ENCODE data around the gene WDR72.

WDR72 gene

GRCh38 chr15:53473435-53473834, 286.0 kb downstream of the WDR72 start:
- H3K4me3 ChIP-seq (ENCODE audit: low read length): no peak overlapping the region
- DNase-seq (ENCODE audit: low read depth): no peak
- TF ChIP-seq CTCF (IDR thresholded peaks at IDR 0.05; ENCODE audit: insufficient read depth, low read depth, low read length, missing control alignments): no peak

GRCh38 chr15:53472883-53473282, 286.6 kb downstream of the WDR72 start:
- DNase-seq (ENCODE audit: low read depth): no peak
- TF ChIP-seq CTCF (IDR thresholded peaks at IDR 0.05; ENCODE audit: insufficient read depth, low read depth, low read length, missing control alignments): no peak
- no peak overlapping the region for H3K4me3 ChIP-seq (ENCODE audit: low read length)

- no peak for TF ChIP-seq CTCF (IDR thresholded peaks at IDR 0.05; ENCODE audit: insufficient read depth, low read depth, low read length, missing control alignments)
- DNase-seq (ENCODE audit: low read depth): no peak
- H3K4me3 ChIP-seq (ENCODE audit: low read length): no peak overlapping the region
Observed at GRCh38 chr15:53472210-53472609, 287.3 kb downstream of the WDR72 start.

- DNase-seq (ENCODE audit: low read depth): no peak
- H3K4me3 ChIP-seq (ENCODE audit: low read length): no peak overlapping the region
- no peak for TF ChIP-seq CTCF (IDR thresholded peaks at IDR 0.05; ENCODE audit: insufficient read depth, low read depth, low read length, missing control alignments)
Observed at GRCh38 chr15:53470743-53471142, 288.7 kb downstream of the WDR72 start.

GRCh38 chr15:53469422-53469821, 290.0 kb downstream of the WDR72 start:
- DNase-seq (ENCODE audit: low read depth): no peak
- TF ChIP-seq CTCF (IDR thresholded peaks at IDR 0.05; ENCODE audit: insufficient read depth, low read depth, low read length, missing control alignments): no peak

More at GRCh38 chr15:53469422-53469821, 290.0 kb downstream of the WDR72 start:
- no peak overlapping the region for H3K4me3 ChIP-seq (ENCODE audit: low read length)
